Globus pallidus (tissue), 1 donor: ENCODE data around the gene C10orf143.
"Not testable (repeated sequence)": the region's sequence is repeated elsewhere in the genome, so short reads cannot be mapped to it uniquely, and the experiment has no call there.

Experiments
- DNase-seq: peaks from one replicate; pipeline ENCODE4 v3.0.0-alpha.2; 2015; ENCODE audit warnings: low spot score

C10orf143 gene

DNA sequence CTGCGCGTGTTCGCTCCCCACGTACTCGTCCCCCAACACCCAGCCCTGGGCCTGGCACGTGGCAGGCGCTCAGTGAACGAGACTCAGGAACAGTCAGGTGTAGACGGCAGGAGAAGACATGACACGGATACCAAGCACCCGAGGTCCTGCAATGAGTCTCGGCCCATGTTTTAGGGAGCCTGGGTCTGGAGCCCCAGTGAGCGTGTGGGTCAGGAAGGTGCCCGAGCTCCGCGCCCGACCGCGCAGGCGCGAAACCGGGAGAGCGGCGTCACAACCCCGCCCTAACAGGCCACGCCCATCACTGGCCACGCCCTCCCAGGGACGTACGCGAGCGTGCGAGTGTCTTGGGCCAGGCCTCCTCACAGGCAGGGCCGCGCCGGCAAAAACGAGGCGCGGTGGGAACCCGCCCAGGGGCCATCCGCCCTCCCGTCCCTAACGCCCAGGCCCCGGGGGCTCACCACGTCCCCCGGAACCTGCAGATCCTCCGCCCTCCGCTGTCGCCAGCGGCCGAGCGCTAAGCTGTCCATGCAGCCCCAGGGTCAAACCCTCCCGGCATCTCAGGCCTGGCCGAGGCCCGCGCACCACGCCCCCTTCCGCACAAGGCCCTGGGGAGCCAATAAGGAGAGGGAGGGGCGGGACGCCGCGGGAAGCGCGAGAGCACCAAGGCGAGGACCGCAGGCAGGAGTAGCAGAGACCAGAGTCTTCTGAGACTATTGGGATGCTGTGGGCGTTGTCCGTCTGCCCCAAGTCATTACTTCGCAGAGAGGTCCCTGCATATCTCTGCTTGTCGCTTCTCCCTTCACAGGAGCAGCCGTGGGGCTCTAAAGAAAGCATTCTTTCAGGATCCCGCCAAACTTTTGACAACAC is at the start of gene C10orf143:
Gene C10orf143, minus strand, starts transcription at position 585 of the 867 bp plus-strand sequence. Its CDS starts 58 bp downstream, at position 527.
- peak; percentile 98 for DNase-seq

DNA sequence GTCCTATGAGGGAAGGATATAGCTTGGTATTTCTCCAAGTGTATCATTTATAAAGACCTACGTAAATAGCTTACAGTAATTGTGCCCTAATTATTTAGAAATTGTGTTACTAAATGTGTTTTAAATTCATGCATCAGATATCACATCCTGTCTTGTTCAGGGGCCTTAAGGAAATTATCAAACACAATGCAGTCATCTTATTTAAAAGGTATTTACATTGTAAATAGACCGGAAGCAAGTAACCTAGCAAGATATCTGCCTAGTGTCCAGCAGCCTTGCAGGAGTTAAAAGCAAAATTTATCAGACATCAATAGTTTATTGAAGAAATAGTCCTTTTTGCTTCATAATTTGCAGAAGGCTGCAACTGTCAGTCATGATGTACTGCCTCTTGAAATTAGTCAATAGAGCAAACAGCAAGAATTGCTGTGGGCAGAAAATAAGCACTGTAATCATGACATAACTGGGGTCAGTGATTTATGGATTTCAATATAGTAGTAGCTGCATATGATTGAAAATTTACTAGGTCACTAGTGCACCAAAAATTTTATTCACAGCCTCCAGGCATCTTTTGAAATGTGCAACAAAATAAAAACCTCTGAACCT is 48.7 kb upstream of the C10orf143 start:
- no peak for DNase-seq

DNA sequence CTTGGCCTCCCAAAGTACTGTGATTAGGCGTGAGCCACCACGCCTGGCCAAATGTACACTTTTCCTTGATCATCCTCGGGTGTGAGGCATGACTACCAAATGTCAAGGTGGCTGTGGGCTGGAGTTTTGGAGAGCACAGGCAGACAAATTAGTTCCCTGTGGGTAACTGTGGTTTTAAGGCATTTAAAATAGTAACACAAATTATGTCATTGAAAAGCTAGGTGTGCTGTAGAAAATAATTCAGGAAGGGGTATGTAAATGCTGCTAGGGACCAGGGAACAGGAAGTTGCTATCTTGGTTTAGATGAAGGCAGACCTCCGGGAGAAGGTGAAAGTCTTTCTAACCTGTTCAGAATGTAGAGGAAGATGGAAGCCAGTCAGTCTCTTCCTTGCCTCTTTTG is 35.4 kb upstream of the C10orf143 start:
- no peak for DNase-seq

DNA sequence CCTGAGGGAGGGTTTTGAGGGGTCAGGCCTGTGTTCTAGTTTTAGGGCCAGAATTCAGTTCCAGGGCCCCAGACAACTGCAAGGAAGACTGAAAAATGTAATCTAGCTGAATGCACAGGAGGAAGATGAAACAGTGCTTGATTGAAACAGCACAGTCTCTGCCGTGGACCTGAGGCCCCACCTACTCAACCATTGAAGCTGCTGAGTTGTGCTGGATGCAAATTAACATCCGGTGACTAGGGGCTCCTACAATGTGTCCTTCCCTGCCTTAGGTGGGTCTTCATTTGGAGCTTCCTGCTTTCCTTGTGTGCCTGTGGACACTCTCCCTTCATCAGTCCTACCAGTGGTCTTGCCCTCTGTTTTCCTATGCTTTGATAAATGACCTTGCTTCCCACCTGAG is 31.2 kb upstream of the C10orf143 start:
- DNase-seq: no peak

DNA sequence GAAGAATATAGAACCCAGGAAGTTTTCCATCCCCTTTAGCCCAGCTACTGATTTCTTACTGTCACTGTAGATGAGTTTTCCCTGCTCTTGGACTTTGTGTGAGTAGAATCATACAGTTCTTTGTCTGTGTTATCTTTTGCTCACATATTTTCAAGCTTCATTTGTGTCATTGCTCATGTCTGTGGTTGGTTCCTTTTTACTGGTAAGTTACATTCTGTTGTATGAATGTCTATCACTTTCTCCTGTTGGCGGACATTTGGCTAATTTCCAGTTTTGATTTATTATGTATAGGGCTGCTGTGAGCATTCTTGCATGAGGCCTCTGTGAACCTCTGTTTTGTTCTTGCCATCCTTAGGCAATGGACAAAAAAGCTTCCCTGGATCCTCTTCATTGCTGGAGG is 30.8 kb upstream of the C10orf143 start:
- DNase-seq: no peak

DNA sequence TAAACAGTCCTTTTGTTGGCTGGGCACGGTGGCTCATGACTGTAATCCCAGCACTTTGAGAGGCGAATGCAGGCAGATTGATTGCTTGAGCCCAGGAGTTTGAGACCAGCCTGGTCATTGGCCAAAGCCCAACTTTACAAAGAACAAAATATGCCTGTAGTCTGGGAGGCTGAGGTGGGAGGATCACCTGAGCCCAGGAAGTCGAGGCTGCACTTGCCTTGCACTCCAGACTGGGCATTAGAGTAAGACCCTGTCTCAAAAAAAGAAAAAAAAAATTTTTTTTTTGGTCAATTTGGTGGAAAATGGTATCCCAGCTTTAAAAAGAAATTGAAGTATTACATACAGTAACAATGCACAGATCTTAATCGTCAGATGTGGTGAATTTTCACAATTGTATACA is 30.4 kb upstream of the C10orf143 start:
- no peak for DNase-seq

DNA sequence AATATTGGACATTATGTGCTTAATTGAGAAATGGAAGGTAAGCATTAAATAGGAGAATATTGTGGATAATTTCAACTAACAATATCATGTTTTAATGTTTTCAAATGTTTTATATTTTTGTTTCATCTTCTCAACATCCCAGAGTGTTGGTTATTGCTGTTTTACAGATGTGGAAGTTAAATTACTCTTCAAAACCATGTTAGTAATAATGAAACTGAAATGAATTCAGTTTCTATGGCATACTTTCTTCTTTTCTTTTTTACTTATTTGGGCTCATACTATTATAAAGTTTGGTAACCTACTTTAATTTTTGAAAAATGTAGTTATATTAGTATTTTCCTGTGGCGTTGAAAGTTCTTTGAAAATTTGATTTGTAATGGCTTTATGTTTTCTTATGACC is 29.8 kb upstream of the C10orf143 start:
- DNase-seq: no peak

DNA sequence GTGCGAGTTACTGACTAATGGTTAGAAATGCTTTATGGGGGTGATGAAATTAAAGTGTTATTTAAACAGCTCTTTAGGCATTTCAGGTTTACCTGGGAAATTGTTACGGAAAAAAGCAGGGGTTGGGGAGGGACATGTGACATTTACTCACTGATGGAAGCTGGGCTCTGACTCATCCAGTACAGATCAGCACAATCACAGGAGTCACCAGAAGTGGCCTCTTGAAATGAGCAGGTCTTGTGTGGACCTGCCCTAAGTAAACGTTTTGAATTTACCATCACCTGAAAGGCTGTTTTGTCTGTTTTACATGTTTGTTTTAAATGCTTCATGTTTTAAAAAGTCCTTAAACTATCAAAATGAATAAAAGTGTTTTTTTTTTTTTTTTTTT is 27.8 kb upstream of the C10orf143 start:
- DNase-seq: no peak

DNA sequence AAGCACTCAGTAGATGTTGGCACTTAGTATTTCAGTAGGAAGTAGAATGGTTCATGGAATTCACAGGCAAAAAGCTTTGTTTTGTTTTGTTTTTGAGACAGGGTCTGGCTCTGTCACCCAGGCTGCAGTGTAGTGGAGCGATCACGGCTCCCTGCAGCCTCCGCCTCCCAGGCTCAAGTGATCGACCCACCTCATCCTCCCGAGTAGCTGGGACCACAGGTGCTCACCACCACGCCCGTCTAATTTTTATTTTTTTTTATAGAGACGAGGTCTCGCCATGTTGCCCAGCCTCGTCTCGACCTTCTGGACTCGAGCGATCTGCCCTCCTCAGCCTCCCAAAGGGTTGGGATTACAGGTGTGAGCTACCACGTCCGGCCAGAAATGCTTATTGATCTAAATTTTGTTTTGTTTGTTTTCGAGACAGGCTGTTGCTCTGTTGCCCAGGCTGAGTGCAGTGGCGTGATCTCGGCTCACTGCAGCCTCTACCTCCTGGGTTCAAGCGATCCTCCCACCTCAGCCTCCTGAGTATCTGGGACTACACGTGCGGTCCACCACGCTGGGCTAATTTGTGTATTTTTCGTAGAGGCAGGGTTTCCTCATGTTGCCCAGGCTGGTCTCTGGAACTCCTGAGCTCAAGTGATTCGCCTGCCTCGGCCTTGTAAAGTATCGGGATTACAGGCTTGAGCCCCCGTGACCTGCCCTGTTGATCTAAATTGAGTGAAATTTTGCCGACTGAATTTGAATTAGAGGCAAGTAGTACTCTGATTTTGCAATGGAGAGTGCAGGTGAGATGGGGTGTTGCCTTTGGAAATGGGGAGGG is 27.2 kb upstream of the C10orf143 start:
- DNase-seq: no peak

DNA sequence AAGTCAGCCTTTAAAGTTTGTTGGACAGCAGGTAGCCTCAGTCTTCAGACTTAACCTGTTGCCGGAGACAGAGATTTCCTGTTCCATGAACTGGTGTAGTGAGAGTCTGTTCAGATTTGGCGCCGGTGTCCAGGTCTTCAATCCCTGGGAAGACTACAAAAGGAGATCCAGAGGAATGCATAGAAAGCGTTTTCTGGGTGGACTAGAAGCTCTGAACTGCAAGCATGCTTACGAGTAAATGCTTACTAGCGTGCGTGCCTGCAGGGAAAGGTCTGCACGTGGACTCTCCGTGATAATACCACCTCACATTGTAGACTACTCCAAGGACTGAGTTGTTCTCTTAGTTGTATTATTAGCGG is 26.4 kb upstream of the C10orf143 start:
- DNase-seq: no peak

DNA sequence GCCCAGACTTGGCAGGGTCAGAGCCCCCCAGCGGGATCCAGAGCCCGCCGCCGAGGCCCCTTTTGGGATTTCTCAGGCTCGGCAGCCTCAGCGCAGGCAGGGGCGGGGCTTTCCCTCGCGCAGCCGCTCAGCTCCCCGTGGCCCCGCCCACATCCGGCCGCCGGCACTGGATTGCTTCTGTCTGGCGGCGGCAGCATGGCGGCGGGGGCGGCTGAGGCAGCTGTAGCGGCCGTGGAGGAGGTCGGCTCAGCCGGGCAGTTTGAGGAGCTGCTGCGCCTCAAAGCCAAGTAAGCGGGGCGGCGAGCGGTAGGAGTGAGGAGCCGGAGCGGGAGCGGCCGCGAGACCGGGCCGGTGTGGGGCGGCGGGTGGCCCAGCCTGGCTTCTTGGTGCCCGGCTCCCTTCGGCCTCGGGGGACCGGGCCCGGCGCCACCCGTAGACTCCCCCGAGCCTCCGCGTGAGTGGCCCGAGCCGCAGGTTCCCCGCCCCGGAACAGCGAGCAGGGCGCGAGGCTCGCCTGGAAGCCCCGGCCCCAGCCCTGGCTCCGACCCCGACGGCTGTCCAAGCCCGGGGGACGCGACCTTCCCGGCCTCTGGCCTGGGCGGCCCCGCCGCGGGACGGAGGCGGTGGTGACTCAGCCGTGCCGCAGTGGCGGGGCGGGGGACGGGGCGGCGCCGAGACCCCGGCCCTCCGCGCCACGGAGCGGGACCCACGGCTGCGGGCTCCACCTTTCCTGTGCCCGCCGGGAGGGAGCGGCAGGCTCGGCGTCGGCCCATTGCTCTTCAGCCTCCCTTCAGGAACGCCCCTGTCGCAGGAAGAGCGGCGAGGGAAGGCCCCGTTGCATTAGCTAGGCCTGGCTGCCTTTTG is 25.8 kb upstream of the C10orf143 start, which contains the start of gene GLRX3:
Gene GLRX3, plus strand, starts transcription at position 166 of the 864 bp plus-strand sequence. Its CDS starts 30 bp downstream, at position 196.
- DNase-seq: peak; percentile 79

DNA sequence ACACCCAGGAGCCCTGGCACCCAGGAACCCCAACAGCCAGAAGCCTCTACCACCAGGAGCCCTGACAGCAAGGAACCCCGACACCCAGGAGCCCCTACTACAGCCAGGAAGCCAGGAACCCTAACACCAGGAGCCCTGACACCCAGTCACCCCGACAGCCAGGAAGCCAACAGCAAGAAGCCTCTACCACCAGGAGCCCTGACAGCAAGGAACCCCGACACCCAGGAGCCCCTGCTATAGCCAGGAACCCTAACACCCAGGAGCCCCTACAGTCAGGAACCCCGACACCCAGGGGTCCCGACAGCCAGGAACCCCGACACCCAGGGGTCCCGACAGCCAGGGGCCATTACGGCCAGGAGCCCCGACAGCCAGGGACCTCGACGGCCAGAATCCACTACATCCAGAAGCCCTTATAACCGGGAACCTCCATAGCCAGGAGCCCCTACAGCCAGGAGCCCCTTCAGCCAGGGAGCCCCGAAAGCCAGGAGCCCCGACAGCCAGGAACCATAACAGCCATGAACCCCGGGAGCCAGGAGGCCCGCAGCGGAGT is 25.1 kb upstream of the C10orf143 start:
- DNase-seq: no peak

DNA sequence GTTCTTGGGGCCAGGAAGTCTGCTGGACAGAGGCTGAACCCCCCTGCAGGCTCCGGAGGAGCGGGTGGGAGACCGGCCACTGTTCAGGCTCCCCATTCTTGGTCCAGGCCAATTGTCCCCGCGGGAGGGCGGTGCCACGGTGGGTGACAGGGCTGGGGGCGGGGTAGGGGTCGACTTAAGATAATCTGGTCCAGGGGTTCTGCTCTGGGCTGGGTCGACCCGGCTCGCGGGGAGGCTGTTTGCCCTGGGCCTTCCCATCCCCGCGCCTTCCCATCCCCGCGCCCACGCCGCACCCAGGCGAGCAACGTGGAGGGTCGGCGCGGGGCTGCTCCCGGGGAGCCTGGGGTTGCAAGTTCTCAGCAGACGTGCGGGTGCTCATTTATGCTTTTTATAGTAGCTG is 18.3 kb upstream of the C10orf143 start:
- DNase-seq: no peak

DNA sequence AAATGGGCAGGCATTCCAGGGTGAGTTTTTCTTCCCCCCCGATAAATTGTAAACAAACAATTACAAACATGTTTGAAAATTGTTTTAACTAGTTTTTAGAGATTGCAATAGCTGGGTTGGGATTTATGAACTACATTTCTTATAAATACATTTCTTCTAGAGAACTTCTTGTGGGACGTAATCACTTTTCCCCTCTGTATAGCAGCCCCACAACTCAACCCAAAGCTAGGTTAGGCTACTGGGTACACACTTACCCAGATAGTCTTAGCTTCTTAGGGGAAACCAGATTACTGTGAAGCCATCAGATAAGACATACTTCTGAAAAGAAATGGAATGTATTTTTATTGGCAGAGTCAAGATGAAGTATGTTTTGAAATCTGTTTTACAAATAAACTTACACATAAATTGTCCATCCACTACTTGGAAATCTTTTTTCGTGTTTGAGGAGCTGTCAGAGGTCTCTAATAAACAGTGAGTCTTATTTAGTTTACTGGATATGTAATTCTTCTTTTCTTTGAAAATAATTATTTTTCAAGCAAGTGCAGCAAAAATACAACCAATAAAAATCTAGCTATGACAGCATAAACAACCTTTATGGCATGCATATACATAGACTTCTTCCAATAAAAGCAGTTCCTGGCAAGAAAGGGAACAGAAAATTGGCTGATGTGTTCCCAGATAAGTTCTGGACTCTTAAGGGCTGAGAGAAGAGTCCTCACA is 17.6 kb upstream of the C10orf143 start:
- DNase-seq: no peak

DNA sequence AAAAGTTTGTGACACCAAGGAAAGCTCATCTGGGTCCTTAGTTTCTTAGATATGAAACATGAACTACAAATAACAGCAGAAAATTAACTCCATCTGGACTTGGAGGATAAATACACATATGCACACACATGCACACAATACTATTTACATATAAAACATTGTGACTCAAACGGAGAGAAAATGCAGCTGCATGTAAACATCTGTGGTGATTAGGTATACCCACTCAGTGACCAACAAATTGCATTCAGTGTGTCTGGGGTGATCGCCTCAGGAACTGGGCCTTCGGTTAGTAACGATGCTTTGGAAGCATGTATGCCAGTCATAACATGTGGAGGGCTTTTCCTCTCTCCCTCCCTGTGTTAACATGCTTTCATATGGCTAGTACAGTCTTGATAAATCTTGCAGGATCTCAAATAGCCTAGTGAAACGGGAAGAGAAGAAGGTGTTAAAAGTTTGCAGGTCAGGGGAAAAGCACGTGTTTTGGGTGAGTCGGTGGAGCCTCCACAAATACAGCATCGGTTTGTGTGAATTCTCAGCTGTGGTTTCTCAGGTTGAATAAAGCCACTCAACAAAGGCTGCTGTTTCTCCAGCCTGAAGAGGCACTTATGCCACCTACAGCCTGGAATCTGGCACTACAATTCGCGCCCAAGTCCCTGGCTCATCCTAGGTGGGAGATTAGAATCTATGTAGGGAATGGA is 16.9 kb upstream of the C10orf143 start:
- peak; percentile 56 for DNase-seq

DNA sequence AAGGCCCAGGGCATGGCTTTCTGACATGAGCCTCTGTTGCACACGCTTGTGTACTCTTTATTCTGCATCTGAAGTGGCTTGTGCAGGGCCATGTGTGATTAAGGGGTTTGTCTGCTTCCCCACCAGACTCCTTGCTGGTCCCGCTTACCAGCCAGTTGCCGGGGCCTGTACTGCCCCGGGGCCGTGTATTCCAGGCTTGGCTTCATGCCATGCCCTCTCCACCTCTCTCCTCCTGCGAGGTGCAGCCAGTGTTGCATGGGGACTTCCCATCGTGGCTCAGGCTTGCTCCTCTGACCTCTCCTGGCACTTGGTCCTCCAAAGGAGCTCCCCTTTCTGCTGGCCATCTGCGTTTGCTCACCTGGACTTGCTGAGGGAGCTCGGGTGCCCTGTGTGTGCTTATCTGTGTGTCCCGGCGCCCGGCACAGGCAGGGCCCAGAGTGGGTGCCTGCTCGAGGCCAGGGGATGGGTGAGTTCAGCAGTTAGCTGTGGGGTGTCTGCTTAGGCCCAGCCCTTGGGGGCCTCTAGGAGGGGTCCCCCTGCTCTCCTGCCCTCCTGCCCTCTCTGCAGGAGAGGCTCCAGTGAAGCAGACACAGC is 11.0 kb upstream of the C10orf143 start:
- no peak for DNase-seq

DNA sequence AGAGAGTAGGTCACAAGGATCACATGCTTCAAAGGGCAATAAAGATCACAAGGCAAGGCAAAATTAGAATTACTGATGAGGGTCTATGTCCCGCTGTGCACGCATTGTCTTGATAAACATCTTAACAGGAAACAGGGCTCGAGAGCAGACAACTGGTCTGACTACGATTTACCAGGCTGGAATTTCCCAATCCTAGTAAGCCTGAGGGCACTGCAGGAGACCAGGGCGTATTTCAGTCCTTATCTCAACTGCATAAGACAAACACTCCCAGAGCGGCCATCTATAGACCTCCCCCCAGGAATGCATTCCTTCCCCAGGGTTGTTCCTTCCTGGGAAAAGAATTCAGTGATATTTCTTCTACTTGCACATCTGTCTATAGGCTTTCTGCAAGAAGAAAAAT is 6.9 kb upstream of the C10orf143 start:
- DNase-seq: not testable (repeated sequence)

DNA sequence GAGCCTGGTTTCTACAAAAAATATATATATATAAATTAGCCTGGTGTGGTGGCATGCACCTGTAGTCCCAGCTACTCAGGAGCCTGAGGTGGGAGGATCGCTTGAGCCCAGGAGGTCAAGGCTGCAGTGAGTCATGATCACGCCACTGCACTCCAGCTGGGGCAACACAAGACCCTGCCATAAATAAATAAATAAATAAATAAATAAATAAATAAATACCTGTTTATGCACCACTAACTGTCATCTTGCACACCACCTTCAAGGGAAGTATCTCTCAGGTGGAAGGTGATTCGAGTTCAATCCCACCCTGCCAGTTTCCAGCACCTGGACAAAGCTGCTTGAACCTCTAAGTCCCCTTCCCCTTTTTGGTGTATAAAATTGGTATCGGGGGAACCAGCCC is 6.3 kb upstream of the C10orf143 start:
- DNase-seq: not testable (repeated sequence)

DNA sequence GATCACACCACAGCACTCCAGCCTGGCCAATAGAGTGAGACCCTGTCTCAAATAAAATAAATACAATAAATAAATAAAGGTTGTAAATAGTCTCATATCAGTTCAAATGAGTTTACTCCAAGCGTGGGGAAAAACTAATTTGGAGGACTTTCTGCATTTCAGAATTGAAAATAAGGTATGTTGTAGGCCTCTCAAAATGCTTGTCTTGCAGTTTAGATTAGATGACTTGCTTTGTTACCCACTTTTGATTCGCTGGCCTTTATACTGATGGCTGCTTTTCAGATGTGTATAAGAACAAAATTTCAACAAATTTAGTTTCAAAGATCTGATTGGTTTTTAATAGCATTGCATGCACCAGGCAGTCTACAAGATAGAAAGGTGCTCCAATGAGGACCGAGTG is 2.2 kb upstream of the C10orf143 start:
- no peak for DNase-seq

DNA sequence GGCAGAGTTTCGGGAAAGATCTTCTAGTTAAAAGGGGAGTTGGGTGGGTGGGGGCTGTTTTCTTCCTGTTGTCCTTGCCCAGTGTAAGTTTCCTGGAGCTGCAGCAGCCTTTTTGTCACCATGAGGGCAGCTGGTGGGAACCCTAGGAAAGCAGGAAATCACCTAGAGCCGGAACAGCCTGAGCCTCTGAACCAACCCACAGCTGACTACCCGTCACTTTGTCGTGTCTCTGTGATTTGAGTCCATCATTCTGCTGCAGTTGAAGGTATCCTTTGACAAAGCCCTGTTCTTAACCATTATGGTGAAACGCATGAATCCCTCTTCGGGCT is 1.2 kb upstream of the C10orf143 start:
- no peak for DNase-seq
